ENCODE measurements around the gene PDF. TPM values are rescaled to one million over a fixed set of nuclear protein-coding genes. Genes with fewer than 3 reads are reported as not detected.

PDF gene
- total and polyA plus RNA-seq, 2 donors (not counting 3 experiments of a cell fraction or from before 2014, with no cell fraction given): 13.1 to 16.7 TPM

GRCh38 chr16:69346683-69347082, 16.3 kb upstream of the PDF start:
- CTCF ChIA-PET: interaction anchor here (0.9 kb wide), 1 partner anchor 36 kb away, joined by 3 read pairs; no protein-coding TSS in a partner anchor
- no TSS peak for BruUV-seq (replicated peaks)

More at GRCh38 chr16:69346683-69347082, 16.3 kb upstream of the PDF start:
- POLR2A ChIA-PET: interaction anchor here (0.6 kb wide), 1 partner anchor 12 kb away, joined by 5 read pairs; no protein-coding TSS in a partner anchor
- intact Hi-C loops (cut with micrococcal nuclease) (no loop called here), dilution Hi-C loops (cut with MboI; ENCODE audit: extremely low pct_ligation_motif_present, low sequenced_read_pairs) (no loop called here)
- Histone ChIP-seq H3K4me3 (replicated peaks in 1 of 3; ENCODE audit: insufficient read depth in 1 of 3, low read depth in 1 of 3, low read length in 3 of 3) (no peak overlapping the region), H3K4me2 (ENCODE audit: insufficient read depth, low read length) (no peak overlapping the region), H3K4me1 (ENCODE audit: control insufficient read depth, extremely low read depth, insufficient read depth, low read length) (no peaks in the 10 kb centered on the region), H3K9ac (replicated peaks; ENCODE audit: extremely low read depth, insufficient read depth, low read length) (no peak overlapping the region), H3K79me2 (ENCODE audit: control insufficient read depth, insufficient read depth, low read length) (peaks cover under 1% of the 10 kb centered on the region), H3K9me3 (replicated peaks; ENCODE audit: control insufficient read depth, insufficient read depth, low read length) (no peaks in the 10 kb centered on the region), H3K27ac (ENCODE audit: insufficient read depth, low read depth, low read length) (no peak overlapping the region), H3K36me3 (ENCODE audit: control insufficient read depth in 2 of 2, extremely low read depth in 1 of 2, insufficient read depth in 2 of 2, low read length in 2 of 2) (peaks cover 0 to 7% of the 10 kb centered on the region in 2 experiments), H4K20me1 (replicated peaks; ENCODE audit: control insufficient read depth, extremely low read depth, insufficient read depth, low read length) (no peaks in the 10 kb centered on the region), H3K27me3 (ENCODE audit: control insufficient read depth in 2 of 2, insufficient read depth in 2 of 2, low read length in 2 of 2) (no peaks in the 10 kb centered on the region), H3K9me1 (replicated peaks; ENCODE audit: control insufficient read depth, extremely low read depth, insufficient read depth, low read length) (no peaks in the 10 kb centered on the region), H2AFZ (ENCODE audit: low read depth, low read length) (no peak overlapping the region)
- FAIRE-seq (no peak), DNase-seq (ENCODE audit: low read depth, low spot score) (no peak)
- TF ChIP-seq MAX (IDR thresholded peaks at IDR 0.05; ENCODE audit: insufficient read depth, insufficient read length): no peak
- no peak for TF ChIP-seq POLR2A (IDR thresholded peaks at IDR 0.05; ENCODE audit: low read depth, low read length)
- TF ChIP-seq POLR2AphosphoS5 (IDR thresholded peaks at IDR 0.05; ENCODE audit: insufficient read depth, low read depth, low read length): no peak
- TF ChIP-seq EZH2 (IDR thresholded peaks at IDR 0.05; ENCODE audit: borderline replicate concordance, low read depth, low read length, severe bottlenecking): no peak
- no peak for TF ChIP-seq JUN (IDR thresholded peaks at IDR 0.05; ENCODE audit: borderline replicate concordance, insufficient read depth, insufficient read length, low read depth)
- no peak for TF ChIP-seq CTCF (IDR thresholded peaks at IDR 0.05; ENCODE audit: extremely low read depth in 1 of 2, insufficient read depth in 1 of 2, low read depth in 1 of 2, low read length in 2 of 2)
- no peak for TF ChIP-seq GATA2 (IDR thresholded peaks at IDR 0.05; ENCODE audit: insufficient read depth, insufficient read length, low read depth, low read length)
- no peak for TF ChIP-seq FOS (IDR thresholded peaks at IDR 0.05; ENCODE audit: borderline replicate concordance, insufficient read depth, low read length)
